Ectodermal cell (in vitro differentiated cells): Measurements from ENCODE around the gene SHLD1.
"Not testable (repeated sequence)": the region's sequence is repeated elsewhere in the genome, so short reads cannot be mapped to it uniquely, and the experiment has no call there.

Experiments used
- H3K27ac ChIP-seq: 2 replicates; pipeline ENCODE4 v1.7.0; 2013; ENCODE audit warnings: mild to moderate bottlenecking, low read depth, low read length; ENCODE audit not compliant: insufficient read depth, poor library complexity, severe bottlenecking
- H3K27me3 ChIP-seq: 2 replicates; pipeline ENCODE4 v1.7.0; 2013; ENCODE audit warnings: mild to moderate bottlenecking, low read length; ENCODE audit not compliant: insufficient read depth, control insufficient read depth, poor library complexity, severe bottlenecking
- H3K36me3 ChIP-seq: one replicate; pipeline ENCODE4 v1.7.0; 2013; ENCODE audit warnings: low read length; ENCODE audit not compliant: control insufficient read depth, insufficient read depth
- H3K4me1 ChIP-seq: one replicate; pipeline ENCODE4 v1.7.0; 2013; ENCODE audit warnings: low read length; ENCODE audit not compliant: control insufficient read depth, insufficient read depth
- H3K4me3 ChIP-seq: 2 replicates; pipeline ENCODE4 v1.7.0; 2013; ENCODE audit warnings: low read depth, low read length, control low read depth; ENCODE audit not compliant: insufficient read depth
- H3K9me3 ChIP-seq: 2 replicates; pipeline ENCODE4 v1.7.0; 2013; ENCODE audit warnings: mild to moderate bottlenecking, low read length, moderate library complexity; ENCODE audit not compliant: control insufficient read depth
- WGBS, 2 experiments: methylation state at CpG; one replicate each; pipeline ENCODE4 v1.1.7; 2013; ENCODE audit warnings: missing lambda C conversion rate in 2 of 2; 5-methylcytosine and 5-hydroxymethylcytosine counted together

The SHLD1 gene

DNA sequence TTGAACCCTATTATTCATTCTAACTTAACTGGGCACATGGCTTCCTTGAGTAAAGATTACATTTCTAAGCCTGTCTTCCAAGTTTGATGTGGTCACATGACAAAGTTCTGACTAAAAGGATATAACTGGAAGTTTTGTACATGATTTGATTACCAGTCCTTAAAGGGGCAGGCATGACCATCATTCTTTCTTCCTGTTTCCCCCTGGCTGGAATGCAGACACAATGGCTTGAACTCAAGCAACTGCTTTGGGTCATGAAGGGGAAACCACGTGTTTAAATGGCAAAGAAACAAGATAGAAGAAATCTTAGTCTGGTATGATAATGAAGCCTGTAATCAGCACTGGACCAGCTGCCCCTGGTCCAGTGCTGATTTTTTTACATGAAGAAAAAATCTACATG lies 15.6 kb upstream of the SHLD1 start:
- Histone ChIP-seq H3K27me3 (no peaks in the 10 kb centered on the region), H3K4me3 (no peak overlapping the region), H3K4me1 (no peaks in the 10 kb centered on the region), H3K27ac (no peak overlapping the region), H3K36me3 (no peaks in the 10 kb centered on the region), H3K9me3 (no peaks in the 10 kb centered on the region)
- 83 to 88% methylated on average over 1 of the region's 1 CpG for WGBS, 2 experiments

- WGBS, 2 experiments: 86 to 87% methylated on average over 2 to 3 of the region's 3 CpGs
These were observed 14.2 kb upstream of the SHLD1 start for GRCh38 chr20:5735845-5736510.

DNA sequence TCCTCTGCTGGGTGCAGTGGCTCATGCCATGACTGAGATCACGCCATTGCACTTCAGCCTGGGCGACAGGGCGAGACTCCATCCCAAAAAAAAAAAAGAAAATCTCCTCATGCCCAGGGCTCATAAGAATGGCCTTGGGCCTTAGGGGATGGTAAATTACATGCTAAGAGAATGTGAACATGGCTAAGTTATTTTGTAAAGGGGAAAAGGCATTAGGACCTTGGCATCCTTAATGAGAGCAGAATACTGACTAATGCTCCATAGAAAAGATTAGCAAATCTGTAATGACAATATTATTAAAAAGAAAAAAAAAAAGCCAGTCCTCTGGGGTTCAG lies 12.6 kb upstream of the SHLD1 start:
- Histone ChIP-seq H3K9me3 (no peaks in the 10 kb centered on the region), H3K27ac (no peak overlapping the region), H3K27me3 (no peaks in the 10 kb centered on the region), H3K36me3 (no peaks in the 10 kb centered on the region), H3K4me1 (no peaks in the 10 kb centered on the region), H3K4me3 (no peak overlapping the region)
- WGBS, 2 experiments: 91 to 97% methylated on average over 2 to 3 of the region's 3 CpGs

More at GRCh38 chr20:5735845-5736510, 14.2 kb upstream of the SHLD1 start:
- Histone ChIP-seq H3K4me1 (no peaks in the 10 kb centered on the region), H3K4me3 (no peak overlapping the region), H3K9me3 (no peaks in the 10 kb centered on the region), H3K36me3 (no peaks in the 10 kb centered on the region), H3K27ac (no peak overlapping the region), H3K27me3 (no peaks in the 10 kb centered on the region)

DNA sequence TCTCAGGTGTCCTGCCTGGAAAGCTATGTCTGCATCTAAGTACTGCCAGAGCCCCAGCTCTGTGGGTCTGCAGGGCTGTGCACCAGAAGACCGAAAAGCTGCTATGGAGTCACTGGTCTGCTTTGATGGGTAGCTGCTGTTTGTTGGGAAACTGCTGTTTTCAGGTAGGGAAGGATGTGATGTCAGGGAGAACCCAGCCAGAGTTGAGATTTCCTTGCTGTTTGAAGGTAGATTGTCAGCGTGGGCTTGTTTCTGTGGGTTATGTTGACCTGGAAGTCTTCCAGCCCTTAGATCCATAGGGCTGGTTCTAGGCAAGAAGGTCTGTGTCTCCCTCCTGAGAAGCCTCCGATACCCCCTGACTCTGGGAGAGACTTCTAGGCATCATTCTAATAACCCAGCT lies 12.2 kb upstream of the SHLD1 start:
- WGBS, 2 experiments: 95 to 98% methylated on average over 3 of the region's 3 CpGs
- Histone ChIP-seq H3K27ac (no peak overlapping the region), H3K9me3 (no peaks in the 10 kb centered on the region), H3K4me3 (no peak overlapping the region), H3K27me3 (no peaks in the 10 kb centered on the region), H3K4me1 (no peaks in the 10 kb centered on the region), H3K36me3 (no peaks in the 10 kb centered on the region)

- not testable (repeated sequence) for H3K27ac ChIP-seq, H3K4me1 ChIP-seq, H3K27me3 ChIP-seq, H3K4me3 ChIP-seq, H3K9me3 ChIP-seq, H3K36me3 ChIP-seq
- 90 to 91% methylated on average over 5 of the region's 5 CpGs for WGBS, 2 experiments
These were observed 9.6 kb upstream of the SHLD1 start for GRCh38 chr20:5740643-5741042.

DNA sequence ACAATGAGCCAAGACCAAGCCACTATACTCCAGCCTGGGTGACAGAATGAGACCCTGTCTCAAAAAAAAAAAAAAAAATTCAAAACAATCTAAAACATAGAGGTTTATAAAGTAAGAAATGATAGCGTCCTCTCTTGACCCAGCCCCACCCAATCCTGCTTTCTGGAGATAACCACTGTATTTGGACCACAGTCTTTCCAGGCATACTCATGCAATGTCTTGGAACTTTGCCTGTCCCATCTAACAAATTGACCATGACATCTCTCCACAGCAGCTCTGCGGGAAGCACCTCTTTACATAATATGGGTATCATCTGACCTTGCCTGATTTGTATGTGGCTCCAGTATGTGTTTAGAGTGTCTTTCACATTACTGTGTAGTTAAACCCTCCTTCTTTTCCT lies 9.1 kb upstream of the SHLD1 start:
- 94 to 100% methylated on average over 1 to 2 of the region's 2 CpGs for WGBS, 2 experiments
- Histone ChIP-seq H3K9me3 (no peaks in the 10 kb centered on the region), H3K27ac (no peak overlapping the region), H3K4me1 (no peaks in the 10 kb centered on the region), H3K36me3 (no peaks in the 10 kb centered on the region), H3K4me3 (no peak overlapping the region), H3K27me3 (no peaks in the 10 kb centered on the region)

- Histone ChIP-seq H3K9me3 (no peaks in the 10 kb centered on the region), H3K36me3 (no peaks in the 10 kb centered on the region), H3K27ac (no peak overlapping the region), H3K4me1 (no peaks in the 10 kb centered on the region), H3K4me3 (no peak overlapping the region), H3K27me3 (no peaks in the 10 kb centered on the region)
- 86 to 92% methylated on average over 2 of the region's 2 CpGs for WGBS, 2 experiments
These were observed 8.2 kb upstream of the SHLD1 start for GRCh38 chr20:5742041-5742440.

DNA sequence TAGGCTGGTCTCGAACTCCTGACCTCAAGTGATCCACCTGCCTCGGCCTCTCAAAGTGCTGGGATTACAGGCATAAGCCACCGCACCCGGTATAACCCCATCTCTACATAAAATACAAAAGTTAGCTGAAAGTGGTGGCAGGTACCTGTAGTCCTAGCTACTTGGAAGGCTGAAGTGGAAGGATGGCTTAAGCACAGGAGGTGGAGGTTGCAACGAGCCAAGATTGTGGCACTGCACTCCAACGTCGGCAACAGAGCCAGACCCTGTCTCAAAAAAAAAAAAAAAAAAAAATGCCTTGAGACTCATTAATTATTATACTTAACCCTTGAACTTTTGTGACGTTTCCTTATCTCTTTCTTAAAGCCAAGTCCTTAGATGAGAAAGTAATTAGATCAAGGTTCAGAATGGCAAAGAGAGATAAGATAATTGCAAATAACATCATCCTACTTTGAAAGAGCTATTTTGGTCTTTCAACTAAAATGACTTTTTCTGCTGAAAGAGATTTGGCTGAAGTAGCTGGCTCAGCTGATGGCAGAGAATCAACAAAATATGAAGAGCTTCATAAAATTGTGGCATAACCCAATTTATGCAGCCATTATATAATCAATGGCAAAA lies 4.7 kb upstream of the SHLD1 start:
- WGBS, 2 experiments: 77 to 90% methylated on average over 6 to 7 of the region's 8 CpGs
- Histone ChIP-seq H3K4me3 (no peak overlapping the region), H3K27me3 (no peaks in the 10 kb centered on the region), H3K27ac (no peak overlapping the region), H3K36me3 (no peaks in the 10 kb centered on the region), H3K4me1 (no peaks in the 10 kb centered on the region), H3K9me3 (no peaks in the 10 kb centered on the region)

- Histone ChIP-seq H3K4me1 (no peaks in the 10 kb centered on the region), H3K27ac (no peak overlapping the region), H3K9me3 (no peaks in the 10 kb centered on the region), H3K4me3 (no peak overlapping the region), H3K36me3 (no peaks in the 10 kb centered on the region), H3K27me3 (no peaks in the 10 kb centered on the region)
- WGBS, 2 experiments: 80 to 89% methylated on average over 1 of the region's 1 CpG
These were observed 4.1 kb upstream of the SHLD1 start for GRCh38 chr20:5746064-5746463.

DNA sequence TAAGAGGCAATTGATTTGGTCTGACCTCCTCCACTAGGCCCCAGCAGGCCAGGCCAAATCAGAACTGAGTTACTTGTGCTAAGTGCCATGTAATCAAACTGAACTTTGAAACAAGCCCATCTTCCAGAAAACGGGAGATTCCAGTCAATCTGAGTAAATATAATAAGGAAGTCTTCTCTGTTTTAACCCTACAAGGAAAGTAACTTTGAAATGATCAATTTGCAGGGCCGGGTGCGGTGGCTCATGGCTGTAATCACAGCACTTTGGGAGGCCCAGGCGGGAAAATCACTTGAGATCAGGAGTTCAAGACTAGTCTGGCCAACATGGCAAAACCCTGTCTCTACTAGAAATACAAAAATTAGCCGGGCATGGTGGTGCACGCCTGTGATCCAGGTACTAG lies 2.0 kb upstream of the SHLD1 start:
- WGBS, 2 experiments: 92 to 95% methylated on average over 6 of the region's 6 CpGs
- Histone ChIP-seq H3K27me3 (no peaks in the 10 kb centered on the region), H3K36me3 (no peaks in the 10 kb centered on the region), H3K4me1 (no peaks in the 10 kb centered on the region), H3K27ac (no peak overlapping the region), H3K9me3 (no peaks in the 10 kb centered on the region), H3K4me3 (no peak overlapping the region)
